Skeletal muscle satellite cell (primary cell): Measurements from ENCODE around the gene MXD4.
"Not testable (repeated sequence)": the region's sequence is repeated elsewhere in the genome, so short reads cannot be mapped to it uniquely, and the experiment has no call there.

ENCODE experiments used
- H3K27me3 ChIP-seq: 2 replicates; pipeline ENCODE4 v1.7.0; 2013; ENCODE audit warnings: low read length; ENCODE audit not compliant: control insufficient read depth, insufficient read depth
- H3K36me3 ChIP-seq: 2 replicates; pipeline ENCODE4 v1.7.0; 2013; ENCODE audit warnings: mild to moderate bottlenecking, control low read depth, low read length; ENCODE audit not compliant: insufficient read depth
- H3K4me1 ChIP-seq: 2 replicates; pipeline ENCODE4 v1.7.0; 2013; ENCODE audit warnings: low read length; ENCODE audit not compliant: control insufficient read depth, insufficient read depth
- H3K4me2 ChIP-seq: 2 replicates; pipeline ENCODE4 v1.7.0; 2013; ENCODE audit warnings: mild to moderate bottlenecking, low read length
- H3K4me3 ChIP-seq: 2 replicates; pipeline ENCODE4 v1.7.0; 2013; ENCODE audit warnings: low read length
- H3K9ac ChIP-seq: 2 replicates; pipeline ENCODE4 v1.7.0; 2013; ENCODE audit warnings: mild to moderate bottlenecking, low read depth, low read length, moderate library complexity
- H3K9me3 ChIP-seq: replicated peaks from 2 replicates; pipeline ENCODE4 v1.7.0; 2013; ENCODE audit warnings: mild to moderate bottlenecking, control low read depth, low read length

MXD4 gene

GRCh38 chr4:2243681-2244380 lies 18.1 kb downstream of the MXD4 start:
- Histone ChIP-seq H3K27me3 (no peaks in the 10 kb centered on the region), H3K36me3 (peaks cover 20% of the 10 kb centered on the region), H3K4me1 (peaks cover 30% of the 10 kb centered on the region), H3K4me2 (peak overlapping the region; percentile 15), H3K9me3 (no peaks in the 10 kb centered on the region), H3K9ac (no peak overlapping the region), H3K4me3 (no peak overlapping the region)

- peaks cover 17% of the 10 kb centered on the region for H3K36me3 ChIP-seq
These were observed 20.2 kb downstream of the MXD4 start, which contains the start of the genes HAUS3 and POLN for GRCh38 chr4:2241410-2242353. Gene HAUS3, minus strand, starts transcription at chr4:2242121. Its CDS starts 1,175 bp downstream, at chr4:2240946. Gene POLN, minus strand, starts transcription at chr4:2242121. Its CDS starts 12,890 bp downstream, at chr4:2229231.

GRCh38 chr4:2241003-2241402 lies 20.9 kb downstream of the MXD4 start:
- Histone ChIP-seq H3K36me3 (peaks cover 17% of the 10 kb centered on the region), H3K4me2 (peak overlapping the region; percentile 89), H3K4me3 (peak overlapping the region; percentile 97), H3K9ac (peak overlapping the region; percentile 92), H3K27me3 (no peaks in the 10 kb centered on the region), H3K9me3 (no peaks in the 10 kb centered on the region), H3K4me1 (peaks cover 38% of the 10 kb centered on the region)

More at GRCh38 chr4:2241410-2242353, 20.2 kb downstream of the MXD4 start, which contains the start of the genes HAUS3 and POLN:
- Histone ChIP-seq H3K9ac (peak within 1 kb of the TSS; percentile 92), H3K27me3 (no peaks in the 10 kb centered on the region), H3K4me3 (peak within 1 kb of the TSS; percentile 97), H3K4me2 (peak within 1 kb of the TSS; percentile 89), H3K9me3 (no peaks in the 10 kb centered on the region), H3K4me1 (peaks cover 38% of the 10 kb centered on the region)

- Histone ChIP-seq H3K36me3 (peaks cover 31% of the 10 kb centered on the region), H3K9ac (no peak overlapping the region), H3K4me3 (no peak overlapping the region)
These were observed 24.8 kb downstream of the MXD4 start for GRCh38 chr4:2236944-2237666.

DNA sequence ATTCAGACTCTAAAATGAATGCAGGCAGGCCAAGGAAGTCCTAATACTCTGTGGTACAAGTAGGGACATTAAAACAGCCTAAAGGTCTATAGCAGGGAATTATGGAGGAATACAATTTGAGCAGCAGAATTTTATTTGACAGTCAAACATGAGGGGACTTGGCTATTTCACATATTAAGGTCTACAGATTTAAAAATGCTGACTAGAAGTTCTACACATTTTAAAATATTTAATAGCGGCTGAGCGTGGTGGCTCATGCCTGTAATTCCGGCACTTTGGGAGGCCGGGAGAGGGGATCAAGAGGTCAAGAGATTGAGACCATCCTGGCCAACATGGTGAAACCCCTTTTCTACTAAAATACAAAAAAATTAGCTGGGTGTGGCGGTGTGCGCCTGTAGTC lies 30.8 kb downstream of the MXD4 start:
- H3K36me3 ChIP-seq: peaks cover 20% of the 10 kb centered on the region
- no peak overlapping the region for H3K4me3 ChIP-seq
- H3K4me2 ChIP-seq: no peak overlapping the region
- no peaks in the 10 kb centered on the region for H3K4me1 ChIP-seq
- no peaks in the 10 kb centered on the region for H3K9me3 ChIP-seq
- H3K9ac ChIP-seq: no peak overlapping the region
- no peaks in the 10 kb centered on the region for H3K27me3 ChIP-seq

More at GRCh38 chr4:2236944-2237666, 24.8 kb downstream of the MXD4 start:
- Histone ChIP-seq H3K4me1 (peaks cover 25% of the 10 kb centered on the region), H3K9me3 (no peaks in the 10 kb centered on the region), H3K27me3 (no peaks in the 10 kb centered on the region), H3K4me2 (no peak overlapping the region)

DNA sequence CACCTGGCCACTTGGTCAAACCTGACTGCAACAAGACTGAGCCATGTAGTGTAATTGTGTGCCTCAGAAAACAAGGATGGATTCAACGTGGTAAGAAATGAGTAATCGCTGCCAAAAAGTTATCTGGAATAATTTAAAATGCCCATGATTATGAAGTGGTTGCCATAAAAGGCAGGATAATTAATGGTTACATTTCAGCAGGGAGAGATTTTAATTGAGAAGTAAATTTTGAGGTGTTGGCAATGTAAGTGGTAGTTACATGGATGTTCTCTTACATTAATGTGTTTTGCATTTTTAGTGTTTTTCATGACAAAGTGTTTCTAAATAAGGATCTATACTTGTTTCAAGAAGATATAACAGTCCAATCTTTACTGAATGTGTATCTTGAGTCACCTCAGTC lies 35.6 kb downstream of the MXD4 start:
- Histone ChIP-seq H3K9ac (no peak overlapping the region), H3K4me2 (no peak overlapping the region), H3K4me3 (no peak overlapping the region), H3K9me3 (no peaks in the 10 kb centered on the region), H3K27me3 (no peaks in the 10 kb centered on the region), H3K36me3 (peaks cover 23% of the 10 kb centered on the region), H3K4me1 (no peaks in the 10 kb centered on the region)

DNA sequence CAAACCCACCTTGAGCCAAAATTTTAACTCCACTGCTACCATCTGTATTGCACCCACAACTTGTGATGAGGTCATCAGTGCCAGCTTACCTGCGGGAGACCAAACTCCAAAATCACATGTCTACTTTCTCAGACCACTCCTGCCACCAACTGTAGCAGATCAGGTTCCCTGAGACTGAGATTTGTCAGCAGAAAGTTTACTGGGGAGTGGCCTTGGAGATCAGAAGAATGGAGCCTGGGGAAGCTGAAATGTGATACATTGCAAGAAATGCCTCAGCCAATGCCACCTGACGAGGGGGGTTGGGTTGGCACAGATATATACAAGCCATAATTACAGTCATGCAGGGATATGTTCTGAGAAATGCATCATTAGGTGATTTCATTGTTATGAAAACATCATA lies 39.1 kb downstream of the MXD4 start:
- Histone ChIP-seq H3K36me3 (peaks cover 23% of the 10 kb centered on the region), H3K4me1 (peaks cover 3% of the 10 kb centered on the region), H3K9ac (no peak overlapping the region)

GRCh38 chr4:2221378-2221777 lies 40.5 kb downstream of the MXD4 start:
- not testable (repeated sequence) for H3K9me3 ChIP-seq, H3K4me3 ChIP-seq, H3K9ac ChIP-seq, H3K4me1 ChIP-seq, H3K4me2 ChIP-seq, H3K27me3 ChIP-seq
- peaks cover 19% of the 10 kb centered on the region for H3K36me3 ChIP-seq

More for the DNA sequence above, 39.1 kb downstream of the MXD4 start:
- H3K4me3 ChIP-seq: no peak overlapping the region
- H3K9me3 ChIP-seq: no peaks in the 10 kb centered on the region
- no peak overlapping the region for H3K4me2 ChIP-seq
- H3K27me3 ChIP-seq: no peaks in the 10 kb centered on the region

GRCh38 chr4:2220016-2220630 lies 41.8 kb downstream of the MXD4 start:
- Histone ChIP-seq H3K27me3 (no peaks in the 10 kb centered on the region), H3K9ac (no peak overlapping the region), H3K4me3 (no peak overlapping the region), H3K36me3 (peaks cover 14% of the 10 kb centered on the region), H3K9me3 (no peaks in the 10 kb centered on the region), H3K4me2 (no peak overlapping the region), H3K4me1 (peaks cover 3% of the 10 kb centered on the region)

DNA sequence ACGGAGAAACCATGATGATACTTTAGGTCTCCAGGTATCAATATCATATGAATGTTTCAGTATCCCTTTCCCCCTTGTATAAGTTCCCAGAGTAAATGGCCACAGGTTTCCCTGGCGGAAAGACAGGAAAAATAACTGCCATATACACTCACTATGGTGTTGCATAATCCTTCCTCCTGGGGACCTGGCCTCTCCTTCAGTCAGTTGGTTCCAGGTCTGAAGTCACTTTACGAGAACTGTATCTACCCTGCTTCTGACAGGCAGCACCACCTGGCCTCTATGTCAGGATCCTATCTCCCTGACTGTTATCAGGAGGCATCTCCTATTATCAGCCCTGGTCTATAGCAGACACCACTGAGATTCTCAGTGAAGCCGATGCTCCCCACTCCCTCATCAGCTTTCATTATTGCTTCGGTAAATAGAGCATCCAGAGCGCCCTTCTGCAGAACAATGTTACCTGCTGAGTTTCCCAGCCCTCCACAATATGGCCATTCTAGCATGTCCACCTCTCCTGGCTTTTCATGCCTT lies 42.6 kb downstream of the MXD4 start:
- Histone ChIP-seq H3K4me3 (no peak overlapping the region), H3K36me3 (peaks cover 14% of the 10 kb centered on the region), H3K9me3 (no peaks in the 10 kb centered on the region), H3K27me3 (no peaks in the 10 kb centered on the region), H3K4me1 (peaks cover 3% of the 10 kb centered on the region), H3K4me2 (no peak overlapping the region), H3K9ac (no peak overlapping the region)
